Measurements from ENCODE around the gene NXT1.

- TF ChIP-seq EZH2 (IDR thresholded peaks at IDR 0.05; ENCODE audit: borderline replicate concordance, insufficient read depth, low read depth, low read length, poor library complexity, severe bottlenecking) (no peak), CTCF (IDR thresholded peaks at IDR 0.05) (no peak)
Observed at GRCh38 chr20:23339986-23340385, 10.6 kb upstream of the NXT1 start.

All from B cell (primary cell).